ENCODE data around the gene PTP4A1.
"Not testable (repeated sequence)": the region's sequence is repeated elsewhere in the genome, so short reads cannot be mapped to it uniquely, and the experiment has no call there.

- not testable (repeated sequence) for TF ChIP-seq EZH2 (IDR thresholded peaks at IDR 0.05; ENCODE audit: borderline replicate concordance, low read length)
- TF ChIP-seq, protein P1, sequence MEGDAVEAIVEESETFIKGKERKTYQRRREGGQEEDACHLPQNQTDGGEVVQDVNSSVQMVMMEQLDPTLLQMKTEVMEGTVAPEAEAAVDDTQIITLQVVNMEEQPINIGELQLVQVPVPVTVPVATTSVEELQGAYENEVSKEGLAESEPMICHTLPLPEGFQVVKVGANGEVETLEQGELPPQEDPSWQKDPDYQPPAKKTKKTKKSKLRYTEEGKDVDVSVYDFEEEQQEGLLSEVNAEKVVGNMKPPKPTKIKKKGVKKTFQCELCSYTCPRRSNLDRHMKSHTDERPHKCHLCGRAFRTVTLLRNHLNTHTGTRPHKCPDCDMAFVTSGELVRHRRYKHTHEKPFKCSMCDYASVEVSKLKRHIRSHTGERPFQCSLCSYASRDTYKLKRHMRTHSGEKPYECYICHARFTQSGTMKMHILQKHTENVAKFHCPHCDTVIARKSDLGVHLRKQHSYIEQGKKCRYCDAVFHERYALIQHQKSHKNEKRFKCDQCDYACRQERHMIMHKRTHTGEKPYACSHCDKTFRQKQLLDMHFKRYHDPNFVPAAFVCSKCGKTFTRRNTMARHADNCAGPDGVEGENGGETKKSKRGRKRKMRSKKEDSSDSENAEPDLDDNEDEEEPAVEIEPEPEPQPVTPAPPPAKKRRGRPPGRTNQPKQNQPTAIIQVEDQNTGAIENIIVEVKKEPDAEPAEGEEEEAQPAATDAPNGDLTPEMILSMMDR (conservative IDR thresholded peaks at IDR 0.05 in 1 of 2, IDR thresholded peaks at IDR 0.05 in 1 of 2; ENCODE audit: extremely low read depth in 1 of 2, insufficient read depth in 1 of 2, low read depth in 1 of 2, low read length in 2 of 2) = not testable (repeated sequence)
Measured at GRCh38 chr6:63522911-63523287, 49.4 kb upstream of the PTP4A1 start.
